HG02973 (cell line): ENCODE measurements around the gene RETREG2.

Experiments
- ATAC-seq: cut with Tn5 transposase; IDR thresholded peaks from one replicate; pipeline ENCODE4 v1.9.1; 2021; ENCODE audit warnings: moderate library complexity; ENCODE audit not compliant: unreplicated experiment

Gene RETREG2

GRCh38 chr2:219177552-219178376 is at the start of gene RETREG2:
TSS of gene RETREG2 (plus strand) at chr2:219178275. CDS start at chr2:219178353, 78 bp downstream.
- peak; percentile 39 for ATAC-seq

DNA sequence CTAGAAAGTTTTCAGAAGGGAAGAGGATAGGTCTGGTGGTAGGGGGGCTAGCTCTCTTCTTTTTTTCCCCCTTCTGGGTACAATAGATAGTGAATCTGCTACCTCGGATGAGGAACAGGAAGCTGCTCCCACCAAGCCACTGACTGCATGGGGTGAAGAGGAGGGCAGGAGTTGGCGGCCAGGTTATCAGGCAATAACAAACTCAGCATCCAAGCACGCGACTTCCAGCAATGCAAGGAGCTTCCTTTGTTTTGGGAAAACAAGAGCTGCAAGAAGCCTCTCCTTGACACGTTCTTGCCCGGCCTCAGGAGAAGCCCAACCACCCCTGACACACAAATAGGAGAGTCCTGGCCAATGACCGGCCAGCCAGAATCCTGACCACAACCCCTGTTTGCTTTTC is 49.7 kb upstream of the RETREG2 start:
- no peak for ATAC-seq

DNA sequence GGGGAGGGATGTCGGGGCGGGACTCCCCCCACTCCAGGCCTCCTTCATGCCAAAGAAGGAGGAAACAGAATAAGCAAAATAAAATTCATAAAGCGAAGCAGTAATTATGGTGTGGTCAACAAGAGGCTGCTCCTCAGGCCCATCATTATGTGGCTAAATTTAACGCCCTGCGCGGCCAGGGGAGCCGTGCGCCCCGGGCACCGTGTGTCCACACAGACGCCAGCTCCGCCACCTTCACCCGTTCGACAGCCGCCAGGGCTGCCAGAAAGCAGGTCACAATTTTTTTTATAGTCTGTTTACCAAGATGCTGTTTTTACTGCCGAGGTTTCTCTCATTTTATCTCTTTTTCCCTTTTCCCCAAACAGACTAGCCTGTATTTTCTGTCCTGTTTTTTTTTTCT is 48.5 kb upstream of the RETREG2 start:
- no peak for ATAC-seq

DNA sequence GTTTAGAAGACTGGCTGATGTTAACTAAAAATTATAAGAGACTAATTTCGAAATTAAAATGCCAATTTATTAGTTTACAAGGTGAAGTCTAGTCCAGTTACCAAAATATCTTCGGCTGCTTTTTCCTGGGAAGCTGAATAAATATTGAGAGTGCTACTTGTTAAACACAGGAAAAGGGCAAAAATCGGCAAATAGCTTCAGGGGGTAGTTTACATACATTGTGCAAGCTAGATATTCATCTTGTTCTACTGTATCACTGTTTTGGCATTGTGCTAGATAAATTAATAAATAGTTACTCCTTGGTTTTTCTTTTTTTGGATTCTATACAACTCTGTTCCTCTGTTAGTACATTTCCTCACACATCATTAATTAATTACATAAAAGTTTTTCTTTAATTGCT is 46.7 kb upstream of the RETREG2 start:
- ATAC-seq = no peak

DNA sequence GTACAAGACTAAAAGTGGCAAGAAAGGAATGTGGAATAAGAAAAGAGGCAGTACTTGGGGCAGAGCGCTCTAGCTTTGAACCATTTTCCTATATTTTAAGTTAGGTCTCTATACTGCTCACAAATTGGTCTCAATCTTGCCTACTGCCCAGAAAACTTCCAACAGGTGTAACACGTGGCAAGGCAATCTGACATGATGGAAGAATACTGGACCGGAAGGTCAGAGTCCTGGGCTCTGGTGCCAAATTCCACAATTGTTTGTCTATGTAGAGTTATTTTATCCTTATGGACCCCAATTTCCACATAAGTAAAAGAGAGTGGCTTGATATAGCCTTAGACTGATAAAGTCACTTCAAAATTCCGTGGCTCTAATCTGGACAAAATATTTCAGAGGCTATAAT is 46.3 kb upstream of the RETREG2 start:
- no peak for ATAC-seq

GRCh38 chr2:219133976-219134375 is 44.1 kb upstream of the RETREG2 start:
- ATAC-seq = no peak

DNA sequence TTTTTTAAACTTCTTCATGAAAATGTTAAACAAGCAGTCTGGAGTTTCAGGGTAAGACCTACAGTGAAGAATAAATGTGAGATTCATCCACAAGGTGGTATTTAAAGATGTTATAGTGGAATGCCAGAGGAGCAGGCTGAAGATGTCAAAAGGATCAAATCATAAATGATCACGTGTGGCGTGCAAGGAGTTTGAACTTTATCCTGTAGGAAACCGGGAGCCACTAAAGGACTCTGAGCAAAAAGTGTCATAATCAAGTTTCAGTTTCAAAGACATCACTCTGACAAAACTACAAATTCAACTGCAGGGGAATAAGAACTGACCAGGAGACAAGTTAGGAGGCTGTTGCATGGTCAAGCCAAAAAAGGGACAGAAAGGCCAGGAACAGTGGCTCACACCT is 37.4 kb upstream of the RETREG2 start:
- ATAC-seq = no peak

- no peak for ATAC-seq
Observed at GRCh38 chr2:219142329-219142728, 35.7 kb upstream of the RETREG2 start.

- ATAC-seq = no peak
Observed at GRCh38 chr2:219149667-219150066, 28.4 kb upstream of the RETREG2 start.

GRCh38 chr2:219155054-219155644 is 22.9 kb upstream of the RETREG2 start:
- no peak for ATAC-seq

- ATAC-seq = no peak
Observed at GRCh38 chr2:219157396-219157795, 20.7 kb upstream of the RETREG2 start.

- ATAC-seq = no peak
Observed at GRCh38 chr2:219158025-219158424, 20.1 kb upstream of the RETREG2 start.

DNA sequence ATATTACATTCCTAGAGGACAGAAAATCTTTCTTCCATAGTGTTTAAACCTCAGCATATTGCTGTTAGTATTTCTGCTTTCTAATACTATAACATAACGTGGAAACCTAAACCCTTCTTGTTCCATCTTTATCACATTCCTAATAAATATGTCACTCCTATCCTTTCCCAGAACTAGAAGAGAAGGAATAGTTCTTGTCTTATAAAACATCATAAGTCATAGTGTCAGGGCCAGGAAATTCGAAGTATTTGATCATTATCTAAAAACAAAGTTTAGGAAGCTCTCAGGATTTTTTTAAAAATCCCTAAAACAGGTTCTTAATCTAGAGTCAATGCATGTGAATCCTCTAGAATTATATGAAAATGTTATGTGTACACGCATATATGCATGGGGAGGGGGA is 19.5 kb upstream of the RETREG2 start:
- ATAC-seq = no peak

- ATAC-seq = peak; percentile 2
Observed at GRCh38 chr2:219159771-219160185, 18.3 kb upstream of the RETREG2 start.

- peak; percentile 81 for ATAC-seq
Observed at GRCh38 chr2:219160186-219161017, 17.7 kb upstream of the RETREG2 start, which contains the start of gene NHEJ1. TSS of gene NHEJ1 (minus strand) at chr2:219160815. CDS start at chr2:219158362, 2,453 bp downstream.

- no peak for ATAC-seq
Observed at GRCh38 chr2:219161097-219161496, 17.0 kb upstream of the RETREG2 start.

DNA sequence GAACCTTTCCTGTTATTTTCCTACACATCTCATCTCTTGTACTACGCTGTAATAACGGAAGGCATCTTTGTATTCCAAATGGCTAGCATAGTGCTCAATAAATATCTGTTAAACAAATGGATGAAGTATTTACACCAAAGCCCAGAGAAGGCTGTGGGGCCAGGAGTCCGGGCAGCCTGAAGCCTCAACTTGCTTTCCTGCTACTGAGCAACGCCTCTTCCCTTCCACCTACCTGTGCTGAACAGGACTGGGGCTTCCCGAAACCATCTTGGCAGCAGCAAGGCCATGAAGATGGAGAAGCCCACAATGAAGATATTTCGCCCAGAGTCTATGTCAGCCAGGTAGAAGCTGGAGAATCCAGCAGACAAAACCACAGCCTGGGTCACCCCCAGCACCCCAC is 14.9 kb upstream of the RETREG2 start:
- no peak for ATAC-seq

GRCh38 chr2:219165058-219165911 is 12.8 kb upstream of the RETREG2 start:
- ATAC-seq = no peak

- ATAC-seq = no peak
Observed at GRCh38 chr2:219167997-219168396, 10.1 kb upstream of the RETREG2 start.

DNA sequence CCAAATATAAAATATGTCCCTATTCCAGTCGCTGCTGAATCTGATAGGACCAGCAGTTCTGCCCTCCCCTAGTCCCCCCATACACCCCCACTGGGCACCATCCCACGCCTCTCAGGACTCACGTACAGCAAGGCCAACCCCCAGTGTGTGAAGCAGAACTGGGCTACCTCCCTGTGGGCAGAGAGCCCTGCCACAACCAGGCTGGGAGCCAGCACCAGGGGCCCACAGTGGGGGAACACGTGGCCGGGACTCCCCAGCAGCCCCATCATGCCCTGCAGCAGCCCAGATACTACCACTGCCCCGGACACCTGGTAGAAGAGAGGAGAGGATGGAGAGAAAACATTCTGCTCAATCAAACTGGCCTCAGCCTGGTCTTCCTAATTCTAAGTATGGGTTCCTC is 9.5 kb upstream of the RETREG2 start:
- no peak for ATAC-seq

- no peak for ATAC-seq
Observed at GRCh38 chr2:219168932-219169331, 9.1 kb upstream of the RETREG2 start.
